ENCODE data around the gene KCNK5. TPM values are rescaled to one million over a fixed set of nuclear protein-coding genes. Genes with fewer than 3 reads are reported as not detected.

The KCNK5 gene
- total RNA-seq, 4 donors from 2014 or later = 6.2 to 9.2 (median 7.4) TPM

GRCh38 chr6:39249278-39249677, 20.0 kb upstream of the KCNK5 start:
- Histone ChIP-seq H3K27ac (replicated peaks in 1 of 4) (no peak overlapping the region), H3K27me3 (no peaks in the 10 kb centered on the region), H3K4me1 (no peaks in the 10 kb centered on the region), H3K4me3 (no peak overlapping the region), H3K36me3 (no peaks in the 10 kb centered on the region), H3K9me3 (no peaks in the 10 kb centered on the region)
- intact Hi-C loops (cut with DNase I) = no loop called here
- WGBS = 94% methylated on average over 1 of the region's 1 CpG
- TF ChIP-seq POLR2AphosphoS5 (IDR thresholded peaks at IDR 0.05) = no peak
- no peak for TF ChIP-seq POLR2A (IDR thresholded peaks at IDR 0.05; ENCODE audit: low read depth)
- no peak for TF ChIP-seq EP300 (IDR thresholded peaks at IDR 0.05)
- no peak for TF ChIP-seq CTCF (IDR thresholded peaks at IDR 0.05)
- DNase-seq (ENCODE audit: extremely low spot score) = no peak

GRCh38 chr6:39247667-39248194, 18.5 kb upstream of the KCNK5 start:
- Histone ChIP-seq H3K4me3 (no peak overlapping the region), H3K9me3 (no peaks in the 10 kb centered on the region), H3K27ac (replicated peaks in 1 of 4) (no peak overlapping the region), H3K27me3 (no peaks in the 10 kb centered on the region), H3K36me3 (no peaks in the 10 kb centered on the region), H3K4me1 (no peaks in the 10 kb centered on the region)
- intact Hi-C loops (cut with DNase I) = no loop called here
- WGBS = 100% methylated on average over 2 of the region's 5 CpGs
- TF ChIP-seq POLR2AphosphoS5 (IDR thresholded peaks at IDR 0.05) = no peak
- no peak for DNase-seq (ENCODE audit: extremely low spot score)

DNA sequence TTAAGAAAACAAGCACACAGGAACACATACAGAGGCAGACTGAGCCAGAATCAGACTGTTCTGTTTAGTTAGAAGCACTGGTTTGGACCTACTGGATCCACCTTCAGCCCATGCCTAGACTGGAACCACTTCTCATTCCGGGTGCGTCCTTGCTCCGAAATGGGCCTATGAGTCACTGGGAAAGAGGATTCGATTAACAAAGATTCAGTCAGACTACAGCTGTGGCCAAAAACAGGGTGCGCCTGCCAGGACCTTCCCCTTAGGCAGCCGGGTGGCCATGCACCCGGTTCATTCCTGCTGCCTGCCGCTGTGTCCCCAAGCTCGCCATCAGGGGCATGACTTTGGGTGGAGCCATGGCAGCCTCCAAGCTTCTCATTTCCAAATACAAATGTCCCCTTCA, 14.5 kb upstream of the KCNK5 start:
- Histone ChIP-seq H3K27ac (replicated peaks in 1 of 4) (peak overlapping the region in 3 of 4 donors; percentile 42 to 68 (median 60)), H3K36me3 (no peaks in the 10 kb centered on the region), H3K4me3 (no peak overlapping the region), H3K9me3 (no peaks in the 10 kb centered on the region), H3K27me3 (peaks cover 0 to 2% (median 0%) of the 10 kb centered on the region in 4 donors), H3K4me1 (no peaks in the 10 kb centered on the region)
- intact Hi-C loops (cut with DNase I) = no loop called here
- TF ChIP-seq CTCF (IDR thresholded peaks at IDR 0.05) = no peak
- peak; percentile 23 to 37 for TF ChIP-seq POLR2AphosphoS5 (IDR thresholded peaks at IDR 0.05)
- no peak for TF ChIP-seq EP300 (IDR thresholded peaks at IDR 0.05)
- WGBS = 82% methylated on average over 9 of the region's 9 CpGs
- no peak for DNase-seq (ENCODE audit: extremely low spot score)

- Histone ChIP-seq H3K27me3 (peaks cover 0 to 3% (median 0%) of the 10 kb centered on the region in 4 donors), H3K27ac (replicated peaks in 1 of 4) (peak overlapping the region in 3 of 4 donors; percentile 13 to 65 (median 55)), H3K4me1 (no peaks in the 10 kb centered on the region), H3K4me3 (no peak overlapping the region), H3K9me3 (no peaks in the 10 kb centered on the region), H3K36me3 (no peaks in the 10 kb centered on the region)
- DNase-seq (ENCODE audit: extremely low spot score) = no peak
- intact Hi-C loops (cut with DNase I) = no loop called here
- no peak for TF ChIP-seq POLR2A (IDR thresholded peaks at IDR 0.05; ENCODE audit: low read depth)
- TF ChIP-seq CTCF (IDR thresholded peaks at IDR 0.05) = no peak
- no peak for TF ChIP-seq POLR2AphosphoS5 (IDR thresholded peaks at IDR 0.05)
- 84% methylated on average over 3 of the region's 3 CpGs for WGBS
These were observed 11.0 kb upstream of the KCNK5 start for GRCh38 chr6:39240155-39240757.

DNA sequence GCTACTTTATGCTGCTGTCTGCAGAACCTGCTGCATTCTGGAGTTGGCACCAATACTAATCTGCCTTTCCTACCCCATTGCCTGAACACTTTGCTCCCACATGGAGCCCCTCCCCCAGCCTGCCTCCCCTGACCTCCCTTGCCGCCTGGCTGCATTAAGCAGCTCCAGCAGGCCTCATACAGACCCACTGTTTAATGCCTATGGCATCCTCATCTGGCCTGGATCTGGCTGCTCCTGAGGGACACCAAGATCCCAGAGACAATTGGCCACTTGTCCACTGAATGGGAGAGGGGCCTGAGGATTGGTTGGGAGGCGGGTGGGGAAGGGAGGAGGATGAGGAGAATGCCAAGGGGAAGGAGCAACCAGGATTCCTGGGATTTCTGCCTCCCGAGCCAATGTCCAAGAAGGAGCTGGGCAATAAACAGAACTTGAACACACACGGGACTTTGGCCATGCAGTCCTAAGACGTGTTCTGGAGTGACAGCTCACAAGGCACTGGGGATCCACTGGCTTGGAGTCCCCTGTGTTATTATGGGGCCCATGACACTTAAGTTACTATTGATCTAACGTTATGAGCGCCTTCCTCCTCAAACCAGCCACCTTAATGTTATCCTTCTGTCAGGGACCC, 10.4 kb upstream of the KCNK5 start:
- TF ChIP-seq EP300 (IDR thresholded peaks at IDR 0.05) (no peak), POLR2AphosphoS5 (IDR thresholded peaks at IDR 0.05) (peak in 1 of 2 donors; percentile 41)
- 63% methylated on average over 6 of the region's 7 CpGs for WGBS
- Histone ChIP-seq H3K4me3 (no peak overlapping the region), H3K27me3 (peaks cover 0 to 3% (median 0%) of the 10 kb centered on the region in 4 donors), H3K36me3 (no peaks in the 10 kb centered on the region), H3K4me1 (no peaks in the 10 kb centered on the region), H3K27ac (replicated peaks in 1 of 4) (peak overlapping the region in 3 of 4 donors; percentile 13 to 65 (median 55)), H3K9me3 (no peaks in the 10 kb centered on the region)
- intact Hi-C loops (cut with DNase I) = no loop called here
- DNase-seq (ENCODE audit: extremely low spot score) = no peak
